HepG2 (cell line): Measurements from ENCODE around the gene COQ10B. TPM values are rescaled to one million over a fixed set of nuclear protein-coding genes. Genes with fewer than 3 reads are reported as not detected.

ENCODE experiments used
- ATAD3A ChIP-seq: sonication (generic); formaldehyde crosslinking; IDR thresholded peaks from 2 replicates; pipeline ENCODE4 v1.4.0; 2020; ENCODE audit warnings: missing genetic modification reagents
- HDAC2 ChIP-seq: sonication (generic); formaldehyde crosslinking; IDR thresholded peaks from 2 replicates; pipeline ENCODE4 v1.4.0; 2020; ENCODE audit warnings: missing genetic modification reagents
- HNRNPUL1 ChIP-seq: fragments of 200-400 bp; formaldehyde crosslinking; IDR thresholded peaks from 2 replicates; pipeline ENCODE4 v1.6.1; 2017; ENCODE audit warnings: low read depth, mild to moderate bottlenecking, low read length, moderate library complexity
- JDP2 ChIP-seq: sonication (generic); formaldehyde crosslinking; IDR thresholded peaks from 2 replicates; pipeline ENCODE4 v1.8.1; 2022; ENCODE audit warnings: missing genetic modification reagents, borderline replicate concordance
- KAT8 ChIP-seq: IDR thresholded peaks from 2 replicates; pipeline ENCODE4 v1.6.1; 2016; ENCODE audit warnings: missing genetic modification reagents, missing compliant biosample characterization
- PAWR ChIP-seq: sonication (generic); formaldehyde crosslinking; IDR thresholded peaks from 2 replicates; pipeline ENCODE4 v1.4.0; 2020; ENCODE audit warnings: missing genetic modification reagents, mild to moderate bottlenecking, borderline replicate concordance
- POLR2AphosphoS5 ChIP-seq: IDR thresholded peaks from 2 replicates; pipeline ENCODE4 v1.6.1; 2012; ENCODE audit warnings: low read depth, low read length
- RARG ChIP-seq: sonication (generic); formaldehyde crosslinking; IDR thresholded peaks from 2 replicates; pipeline ENCODE4 v1.4.0; 2020; ENCODE audit warnings: low read depth, mild to moderate bottlenecking, missing genetic modification reagents
- RBM22 ChIP-seq: fragments of 200-400 bp; formaldehyde crosslinking; optimal IDR thresholded peaks from 2 replicates; pipeline ENCODE3; 2017; ENCODE audit warnings: mild to moderate bottlenecking, low read length, moderate library complexity
- RBM39 ChIP-seq: fragments of 200-400 bp; formaldehyde crosslinking; IDR thresholded peaks from one replicate; pipeline ENCODE4 v1.6.1; 2018; ENCODE audit warnings: antibody characterized with exemption, mild to moderate bottlenecking, low read depth, low read length; ENCODE audit not compliant: poor library complexity, severe bottlenecking
- RELA ChIP-seq: sonication (generic); formaldehyde crosslinking; IDR thresholded peaks from 2 replicates; pipeline ENCODE4 v1.4.0; 2020; ENCODE audit warnings: missing genetic modification reagents
- SATB2 ChIP-seq: sonication (generic); formaldehyde crosslinking; IDR thresholded peaks from 2 replicates; pipeline ENCODE4 v1.5.0; 2020; ENCODE audit warnings: missing genetic modification reagents
- SMAD3 ChIP-seq: sonication (generic); formaldehyde crosslinking; IDR thresholded peaks from 2 replicates; pipeline ENCODE4 v1.4.0; 2020; ENCODE audit warnings: missing genetic modification reagents
- SMC3 ChIP-seq: IDR thresholded peaks from 2 replicates; pipeline ENCODE4 v1.6.1; 2011; ENCODE audit warnings: low read length, improper control_type of control experiment
- ZNF335 ChIP-seq: sonication (generic); formaldehyde crosslinking; IDR thresholded peaks from 2 replicates; pipeline ENCODE4 v1.4.0; 2020; ENCODE audit warnings: missing genetic modification reagents
- ZNF484 ChIP-seq: sonication (generic); formaldehyde crosslinking; IDR thresholded peaks from 2 replicates; pipeline ENCODE4 v1.5.1; 2020; ENCODE audit warnings: mild to moderate bottlenecking, low read depth, missing genetic modification reagents, borderline replicate concordance
- ZNF572 ChIP-seq: sonication (generic); formaldehyde crosslinking; IDR thresholded peaks from 2 replicates; pipeline ENCODE4 v1.5.1; 2020; ENCODE audit warnings: mild to moderate bottlenecking, missing genetic modification reagents
- ZNF724P ChIP-seq: sonication (generic); formaldehyde crosslinking; IDR thresholded peaks from 2 replicates; pipeline ENCODE4 v1.8.0; 2022; ENCODE audit warnings: missing genetic modification reagents, borderline replicate concordance
- ZNF761 ChIP-seq: sonication (generic); formaldehyde crosslinking; conservative IDR thresholded peaks from 2 replicates; pipeline ENCODE4 v1.4.0; 2020; ENCODE audit warnings: mild to moderate bottlenecking, missing genetic modification reagents
- ZNF790 ChIP-seq: sonication (generic); formaldehyde crosslinking; IDR thresholded peaks from 2 replicates; pipeline ENCODE4 v1.8.0; 2022; ENCODE audit warnings: missing genetic modification reagents, mild to moderate bottlenecking, borderline replicate concordance
- ZSCAN9 ChIP-seq: IDR thresholded peaks from 2 replicates; pipeline ENCODE4 v1.6.1; 2016; ENCODE audit warnings: borderline replicate concordance
- polyA plus RNA-seq, 8 experiments: library from polyadenylated mRNA; depleted of rRNA in 3 of 8; stranded (reverse) in 7 of 8; unstranded in 1 of 8; fragments of >200 nt; fragmentation: Illumina TruSeq in 4 of 8; extraction: Trizol in 4 of 8; gene quantifications; 2 replicates each; pipeline versions ENCODE4 v1.2.1 to v1.2.3, GENCODE V29; 2011 to 2016; ENCODE audit warnings: low read depth in 4 of 8, missing spikeins in 1 of 8, mixed read lengths in 1 of 8; ENCODE audit not compliant: insufficient read depth in 1 of 8
- total RNA-seq, 5 experiments: library from RNA; depleted of rRNA; stranded (reverse); fragments of >200 nt; fragmentation: Illumina TruSeq; extraction: Trizol; gene quantifications; 2 replicates each; pipeline ENCODE4 v1.2.3, GENCODE V29; 2016; ENCODE audit warnings: low read depth in 1 of 5
- TF ChIP-seq, protein P1 (sequence below): sonication (generic); formaldehyde crosslinking; IDR thresholded peaks from 2 replicates; pipeline ENCODE4 v1.4.0; 2020; ENCODE audit warnings: missing genetic modification reagents, borderline replicate concordance
- TF ChIP-seq, protein P2 (sequence below): sonication (generic); formaldehyde crosslinking; IDR thresholded peaks from 2 replicates; pipeline ENCODE4 v1.4.0; 2020; ENCODE audit warnings: missing genetic modification reagents
- TF ChIP-seq, protein P3 (sequence below): sonication (generic); formaldehyde crosslinking; IDR thresholded peaks from 2 replicates; pipeline ENCODE4 v1.5.0; 2020; ENCODE audit warnings: missing genetic modification reagents, mild to moderate bottlenecking, borderline replicate concordance

The COQ10B gene
- total and polyA plus RNA-seq, 2 of the 13 experiments (the other 11 are each of a cell fraction or from before 2014, with no cell fraction given), result 4.6 to 34.9 TPM

DNA sequence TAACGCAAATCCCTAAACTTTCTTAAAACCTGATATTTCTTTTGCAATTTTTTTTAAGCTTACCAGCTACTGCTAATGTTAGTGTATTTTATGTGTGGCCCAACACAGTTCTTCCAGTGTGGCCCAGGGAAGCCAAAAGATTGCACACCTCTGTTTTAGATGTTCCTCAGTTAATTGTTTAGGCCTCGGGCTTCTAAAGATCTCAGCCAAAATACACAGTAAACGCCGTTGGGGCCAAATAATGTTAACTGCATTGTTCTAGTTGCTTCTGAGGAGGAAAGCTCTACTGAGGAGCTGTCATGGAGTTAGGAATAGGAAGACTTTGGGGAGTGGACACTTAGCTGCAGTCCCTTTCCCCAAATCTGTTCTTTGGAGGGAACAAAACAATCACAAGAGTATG is 48.8 kb downstream of the COQ10B start (continued):
- TF ChIP-seq SMC3, result no peak
- peak; percentile 36; the same call in 1 of the 2 replicates for TF ChIP-seq SMAD3
- no peak for TF ChIP-seq ZNF335 (CRISPR knock-in tag)
- no peak for TF ChIP-seq RBM39
- TF ChIP-seq PAWR (CRISPR knock-in tag), result no peak
- TF ChIP-seq HDAC2, result 0 out of 2 replicates have a peak, but pooled peaks have one; percentile 13
- TF ChIP-seq ZNF761 (CRISPR knock-in tag), result no peak
- no peak for TF ChIP-seq ZNF724P
- TF ChIP-seq, protein P1, sequence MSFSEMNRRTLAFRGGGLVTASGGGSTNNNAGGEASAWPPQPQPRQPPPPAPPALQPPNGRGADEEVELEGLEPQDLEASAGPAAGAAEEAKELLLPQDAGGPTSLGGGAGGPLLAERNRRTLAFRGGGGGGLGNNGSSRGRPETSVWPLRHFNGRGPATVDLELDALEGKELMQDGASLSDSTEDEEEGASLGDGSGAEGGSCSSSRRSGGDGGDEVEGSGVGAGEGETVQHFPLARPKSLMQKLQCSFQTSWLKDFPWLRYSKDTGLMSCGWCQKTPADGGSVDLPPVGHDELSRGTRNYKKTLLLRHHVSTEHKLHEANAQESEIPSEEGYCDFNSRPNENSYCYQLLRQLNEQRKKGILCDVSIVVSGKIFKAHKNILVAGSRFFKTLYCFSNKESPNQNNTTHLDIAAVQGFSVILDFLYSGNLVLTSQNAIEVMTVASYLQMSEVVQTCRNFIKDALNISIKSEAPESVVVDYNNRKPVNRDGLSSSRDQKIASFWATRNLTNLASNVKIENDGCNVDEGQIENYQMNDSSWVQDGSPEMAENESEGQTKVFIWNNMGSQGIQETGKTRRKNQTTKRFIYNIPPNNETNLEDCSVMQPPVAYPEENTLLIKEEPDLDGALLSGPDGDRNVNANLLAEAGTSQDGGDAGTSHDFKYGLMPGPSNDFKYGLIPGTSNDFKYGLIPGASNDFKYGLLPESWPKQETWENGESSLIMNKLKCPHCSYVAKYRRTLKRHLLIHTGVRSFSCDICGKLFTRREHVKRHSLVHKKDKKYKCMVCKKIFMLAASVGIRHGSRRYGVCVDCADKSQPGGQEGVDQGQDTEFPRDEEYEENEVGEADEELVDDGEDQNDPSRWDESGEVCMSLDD (CRISPR knock-in tag), result no peak
- TF ChIP-seq ZNF790, result no peak
- TF ChIP-seq RBM22, result no peak
- no peak for TF ChIP-seq HNRNPUL1
- TF ChIP-seq RARG (CRISPR knock-in tag), result no peak
- TF ChIP-seq ZNF572 (CRISPR knock-in tag), result no peak
- 0 out of 2 replicates have a peak, but pooled peaks have one; percentile 27 for TF ChIP-seq ZSCAN9 (CRISPR knock-in tag)
- no peak for TF ChIP-seq ZNF484 (CRISPR knock-in tag)
- TF ChIP-seq, protein P2, sequence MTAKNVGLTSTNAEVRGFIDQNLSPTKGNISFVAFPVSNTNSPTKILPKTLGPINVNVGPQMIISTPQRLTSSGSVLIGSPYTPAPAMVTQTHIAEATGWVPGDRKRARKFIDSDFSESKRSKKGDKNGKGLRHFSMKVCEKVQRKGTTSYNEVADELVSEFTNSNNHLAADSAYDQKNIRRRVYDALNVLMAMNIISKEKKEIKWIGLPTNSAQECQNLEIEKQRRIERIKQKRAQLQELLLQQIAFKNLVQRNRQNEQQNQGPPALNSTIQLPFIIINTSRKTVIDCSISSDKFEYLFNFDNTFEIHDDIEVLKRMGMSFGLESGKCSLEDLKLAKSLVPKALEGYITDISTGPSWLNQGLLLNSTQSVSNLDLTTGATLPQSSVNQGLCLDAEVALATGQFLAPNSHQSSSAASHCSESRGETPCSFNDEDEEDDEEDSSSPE (CRISPR knock-in tag), result no peak
- no peak for TF ChIP-seq RELA
- TF ChIP-seq, protein P3, sequence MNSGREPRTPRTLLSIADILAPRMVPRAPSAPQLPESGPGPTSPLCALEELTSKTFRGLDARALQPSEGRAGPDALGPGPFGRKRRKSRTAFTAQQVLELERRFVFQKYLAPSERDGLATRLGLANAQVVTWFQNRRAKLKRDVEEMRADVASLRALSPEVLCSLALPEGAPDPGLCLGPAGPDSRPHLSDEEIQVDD (CRISPR knock-in tag), result no peak
- no peak for TF ChIP-seq SATB2 (CRISPR knock-in tag)
- no peak for TF ChIP-seq ATAD3A (CRISPR knock-in tag)
- TF ChIP-seq POLR2AphosphoS5, result peak; percentile 33; the same call in 1 of the 2 replicates
- TF ChIP-seq JDP2 (CRISPR knock-in tag), result no peak
- TF ChIP-seq KAT8 (CRISPR knock-in tag), result no peak
- TF ChIP-seq, all 625 proteins: peak for 7
